K562 (cell line): ENCODE results near the gene RNF31. TPM values are rescaled to one million over a fixed set of nuclear protein-coding genes. Genes with fewer than 3 reads are reported as not detected.

Source experiments
- ARID1B ChIP-seq: fragments of 450-650 bp; IDR thresholded peaks from 2 replicates; pipeline ENCODE4 v1.6.1; 2016; ENCODE audit warnings: antibody characterized with exemption, mild to moderate bottlenecking, inconsistent platforms
- ARNT ChIP-seq, 2 experiments: fragments of 450-650 bp; IDR thresholded peaks; 2 replicates each; pipeline ENCODE4 v1.6.1; 2016; ENCODE audit warnings: mild to moderate bottlenecking in 1 of 2
- ATF7 ChIP-seq: fragments of 450-650 bp; IDR thresholded peaks from 2 replicates; pipeline ENCODE4 v1.7.1; 2014; ENCODE audit warnings: mild to moderate bottlenecking, moderate library complexity
- BRD4 ChIP-seq: fragments of 200-600 bp; sonication (generic); IDR thresholded peaks from 2 replicates; pipeline ENCODE4 v1.6.1; 2017; ENCODE audit warnings: inconsistent platforms
- BRF1 ChIP-seq: IDR thresholded peaks from 3 replicates; pipeline ENCODE4 v1.6.1; 2011; ENCODE audit warnings: borderline replicate concordance, mild to moderate bottlenecking; ENCODE audit not compliant: insufficient read length; ENCODE audit errors: extremely low read depth
- CTBP1 ChIP-seq: fragments of 450-650 bp; IDR thresholded peaks from 2 replicates; pipeline ENCODE4 v1.6.1; 2016; ENCODE audit warnings: borderline replicate concordance
- DIDO1 ChIP-seq: fragments of 450-650 bp; IDR thresholded peaks from 2 replicates; pipeline ENCODE4 v1.6.1; 2016; ENCODE audit warnings: low read depth, missing biosample characterization, missing genetic modification characterization
- KLF13 ChIP-seq: fragments of 450-650 bp; IDR thresholded peaks from 2 replicates; pipeline ENCODE4 v1.6.1; 2016; ENCODE audit warnings: missing genetic modification characterization, low read depth, mild to moderate bottlenecking, missing compliant biosample characterization, moderate library complexity, borderline replicate concordance
- MEF2D ChIP-seq: conservative IDR thresholded peaks from 2 replicates; pipeline ENCODE4 v1.6.1; 2016; ENCODE audit warnings: low read depth, missing genetic modification characterization, missing compliant biosample characterization
- NCOA6 ChIP-seq: fragments of 450-650 bp; IDR thresholded peaks from 2 replicates; pipeline ENCODE4 v1.6.1; 2017; ENCODE audit warnings: mild to moderate bottlenecking
- NFE2L1 ChIP-seq: fragments of 450-650 bp; IDR thresholded peaks from 2 replicates; pipeline ENCODE4 v1.6.1; 2016; ENCODE audit warnings: missing genetic modification characterization, low read depth, mild to moderate bottlenecking, missing compliant biosample characterization, moderate library complexity, borderline replicate concordance
- SMAD3 ChIP-seq: fragments of 450-650 bp; formaldehyde crosslinking; conservative IDR thresholded peaks from 2 replicates; pipeline ENCODE4 v1.4.0; 2020; ENCODE audit warnings: mild to moderate bottlenecking
- SNRNP70 ChIP-seq: fragments of 200-400 bp; formaldehyde crosslinking; optimal IDR thresholded peaks from 2 replicates; pipeline ENCODE3; 2017; ENCODE audit warnings: low read depth, low read length
- SRSF9 ChIP-seq: fragments of 200-400 bp; formaldehyde crosslinking; IDR thresholded peaks from 2 replicates; pipeline ENCODE4 v1.6.1; 2017; ENCODE audit warnings: low read depth, low read length, borderline replicate concordance
- ZBTB33 ChIP-seq: sonication (generic); formaldehyde crosslinking; IDR thresholded peaks from 2 replicates; pipeline ENCODE4 v1.8.1; 2023; ENCODE audit warnings: mild to moderate bottlenecking, missing genetic modification reagents
- ZFX ChIP-seq: sonication (generic); formaldehyde crosslinking; IDR thresholded peaks from 2 replicates; pipeline ENCODE4 v1.8.0; 2022; ENCODE audit warnings: mild to moderate bottlenecking, missing genetic modification reagents, moderate library complexity
- ZNF121 ChIP-seq: sonication (generic); formaldehyde crosslinking; conservative IDR thresholded peaks from 2 replicates; pipeline ENCODE4 v1.8.0; 2022; ENCODE audit warnings: missing genetic modification reagents
- ZNF165 ChIP-seq: fragments of 250-450 bp; sonication (Bioruptor Pico); IDR thresholded peaks from 2 replicates; pipeline ENCODE4 v1.4.0; 2020; ENCODE audit warnings: borderline replicate concordance
- ZNF175 ChIP-seq: fragments of 200-800 bp; sonication (Bioruptor generic); IDR thresholded peaks from 2 replicates; pipeline ENCODE4 v1.6.1; 2016; ENCODE audit warnings: low read depth, mild to moderate bottlenecking, missing genetic modification characterization, missing compliant biosample characterization
- ZNF263 ChIP-seq: sonication (generic); formaldehyde crosslinking; IDR thresholded peaks from 2 replicates; pipeline ENCODE4 v1.8.0; 2022; ENCODE audit warnings: mild to moderate bottlenecking, missing genetic modification reagents, borderline replicate concordance
- ZNF3 ChIP-seq: fragments of 250-450 bp; sonication (Bioruptor Pico); IDR thresholded peaks from 2 replicates; pipeline ENCODE4 v1.5.0; 2021; ENCODE audit warnings: mild to moderate bottlenecking, moderate library complexity
- ZNF77 ChIP-seq: fragments of 250-450 bp; sonication (Bioruptor Pico); IDR thresholded peaks from 2 replicates; pipeline ENCODE4 v1.5.0; 2020
- polyA plus RNA-seq, 8 experiments: library from polyadenylated mRNA; depleted of rRNA in 4 of 8; stranded (reverse) in 5 of 8; unstranded in 3 of 8; fragments of >200 nt; fragmentation: Nextera tagmentation in 2 of 8; fragmentation: Illumina TruSeq in 1 of 8; extraction: Ambion mirVana in 2 of 8; extraction: Trizol in 1 of 8; gene quantifications; 2 replicates each; pipeline versions ENCODE4 v1.2.1 to v1.2.3, GENCODE V29; 2011 to 2014; ENCODE audit warnings: inconsistent platforms in 1 of 8, missing spikeins in 1 of 8
- total RNA-seq, 7 experiments: library from RNA; depleted of rRNA in 6 of 7; stranded (reverse); fragments of >200 nt in 6 of 7; fragmentation: Illumina TruSeq in 2 of 7; extraction: Trizol in 2 of 7; gene quantifications; 2 replicates each; pipeline versions ENCODE4 v1.2.1 to v1.2.3, GENCODE V29; 2011 to 2021; ENCODE audit warnings: low replicate concordance in 1 of 7
- TF ChIP-seq, protein P1 (sequence below), 3 experiments: fragments of 200-800 bp in 1 of 3; sonication (Bioruptor generic) in 1 of 3; sonication (generic) in 1 of 3; formaldehyde crosslinking in 1 of 3; IDR thresholded peaks; 2 replicates each; pipeline versions ENCODE4 v1.6.1 to v1.8.0; 2016 to 2022; ENCODE audit warnings: mild to moderate bottlenecking in 2 of 3, missing compliant biosample characterization in 2 of 3, missing genetic modification characterization in 2 of 3, missing genetic modification reagents in 1 of 3
- TF ChIP-seq, protein P2 (sequence below): fragments of 250-450 bp; sonication (Bioruptor Pico); IDR thresholded peaks from 2 replicates; pipeline ENCODE4 v1.9.0; 2021; ENCODE audit warnings: mild to moderate bottlenecking, inconsistent platforms

RNF31 gene
- total and polyA plus RNA-seq, 9 of the 15 experiments (the other 6 are each of a cell fraction or from before 2014, with no cell fraction given) = 3.1 to 47.6 (median 19.1) TPM

GRCh38 chr14:24135834-24136683, 11.2 kb upstream of the RNF31 start, which contains the start of gene PSME1 (continued):
- TF ChIP-seq NCOA6 = no peak
- TF ChIP-seq NFE2L1 (tag) = no peak
- no peak for TF ChIP-seq ZNF165
- no peak for TF ChIP-seq ZBTB33 (CRISPR knock-in tag)
- no peak for TF ChIP-seq DIDO1
- no peak for TF ChIP-seq BRF1
- peak; percentile 53; the same call in 1 of the 2 replicates for TF ChIP-seq KLF13 (tag)
- no peak for TF ChIP-seq ARID1B
- TF ChIP-seq BRD4 = no peak
- TF ChIP-seq ZNF3 = no peak
- TF ChIP-seq MEF2D (tag) = no peak
- no peak for TF ChIP-seq ZNF121 (CRISPR knock-in tag)
- TF ChIP-seq SNRNP70 = no peak
- 0 out of 2 replicates have a peak, but pooled peaks have one; percentile 44 for TF ChIP-seq CTBP1
- TF ChIP-seq ZNF175 (CRISPR knock-in tag) = no peak
- TF ChIP-seq, protein P1, sequence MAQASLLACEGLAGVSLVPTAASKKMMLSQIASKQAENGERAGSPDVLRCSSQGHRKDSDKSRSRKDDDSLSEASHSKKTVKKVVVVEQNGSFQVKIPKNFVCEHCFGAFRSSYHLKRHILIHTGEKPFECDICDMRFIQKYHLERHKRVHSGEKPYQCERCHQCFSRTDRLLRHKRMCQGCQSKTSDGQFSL (CRISPR knock-in tag; IDR thresholded peaks at IDR 0.05) = no peak
- TF ChIP-seq, protein P1 (tag; IDR thresholded peaks at IDR 0.05) = no peak
- no peak for TF ChIP-seq ZNF77
- no peak for TF ChIP-seq ARNT (IDR thresholded peaks at IDR 0.05)
- peak; percentile 27; the same call in 1 of the 2 replicates for TF ChIP-seq ATF7
- peak; percentile 60 for TF ChIP-seq ZFX
- TF ChIP-seq, protein P2, sequence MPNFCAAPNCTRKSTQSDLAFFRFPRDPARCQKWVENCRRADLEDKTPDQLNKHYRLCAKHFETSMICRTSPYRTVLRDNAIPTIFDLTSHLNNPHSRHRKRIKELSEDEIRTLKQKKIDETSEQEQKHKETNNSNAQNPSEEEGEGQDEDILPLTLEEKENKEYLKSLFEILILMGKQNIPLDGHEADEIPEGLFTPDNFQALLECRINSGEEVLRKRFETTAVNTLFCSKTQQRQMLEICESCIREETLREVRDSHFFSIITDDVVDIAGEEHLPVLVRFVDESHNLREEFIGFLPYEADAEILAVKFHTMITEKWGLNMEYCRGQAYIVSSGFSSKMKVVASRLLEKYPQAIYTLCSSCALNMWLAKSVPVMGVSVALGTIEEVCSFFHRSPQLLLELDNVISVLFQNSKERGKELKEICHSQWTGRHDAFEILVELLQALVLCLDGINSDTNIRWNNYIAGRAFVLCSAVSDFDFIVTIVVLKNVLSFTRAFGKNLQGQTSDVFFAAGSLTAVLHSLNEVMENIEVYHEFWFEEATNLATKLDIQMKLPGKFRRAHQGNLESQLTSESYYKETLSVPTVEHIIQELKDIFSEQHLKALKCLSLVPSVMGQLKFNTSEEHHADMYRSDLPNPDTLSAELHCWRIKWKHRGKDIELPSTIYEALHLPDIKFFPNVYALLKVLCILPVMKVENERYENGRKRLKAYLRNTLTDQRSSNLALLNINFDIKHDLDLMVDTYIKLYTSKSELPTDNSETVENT (CRISPR knock-in tag) = no peak
- no peak for TF ChIP-seq SMAD3 (CRISPR knock-in tag)
- TF ChIP-seq SRSF9 = no peak
- 0 out of 2 replicates have a peak, but pooled peaks have one; percentile 44 for TF ChIP-seq ZNF263 (CRISPR knock-in tag)
